ENCODE measurements around the gene CXorf58.

DNA sequence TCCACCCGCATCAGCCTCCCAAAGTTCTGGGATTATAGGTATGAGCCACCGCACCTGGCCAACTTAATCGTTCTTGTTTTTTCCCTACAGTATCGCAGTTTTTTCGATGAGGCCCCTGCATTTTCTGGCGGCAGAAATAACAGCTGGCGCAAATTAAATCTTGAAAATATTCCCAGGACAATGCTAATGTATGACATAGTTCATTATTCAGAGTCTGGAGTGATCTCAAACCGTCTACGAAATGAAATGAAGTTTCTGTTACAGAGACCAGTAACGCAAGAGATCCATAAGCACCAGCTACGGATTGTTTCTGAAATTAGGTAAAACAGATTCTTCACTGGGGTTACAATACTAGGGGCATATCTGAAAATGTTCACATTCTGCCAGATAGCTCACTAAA lies 27.3 kb downstream of the CXorf58 start:
- TF ChIP-seq GATA2 (IDR thresholded peaks at IDR 0.05; ENCODE audit: low read depth, low read length): no peak
- no peak for TF ChIP-seq GATA3 (IDR thresholded peaks at IDR 0.05; ENCODE audit: low read depth, low read length)
